Ammon's horn (tissue), 1 donor: Measurements from ENCODE around the gene MMP24.

Experiments
- DNase-seq: peaks from one replicate; pipeline ENCODE4 v3.0.0-alpha.2; 2016; ENCODE audit warnings: low spot score

The MMP24 gene

GRCh38 chr20:35293303-35294292 lies 67.1 kb downstream of the MMP24 start:
- no peak for DNase-seq

GRCh38 chr20:35294293-35294685 lies 67.8 kb downstream of the MMP24 start:
- DNase-seq = no peak

GRCh38 chr20:35295058-35295457 lies 68.6 kb downstream of the MMP24 start:
- no peak for DNase-seq

- no peak for DNase-seq
Observed at GRCh38 chr20:35295674-35296073, 69.2 kb downstream of the MMP24 start.

- DNase-seq = no peak
Observed at GRCh38 chr20:35296101-35296554, 69.6 kb downstream of the MMP24 start.

- no peak for DNase-seq
Observed at GRCh38 chr20:35297155-35297554, 70.7 kb downstream of the MMP24 start.

- DNase-seq = no peak
Observed at GRCh38 chr20:35297740-35298139, 71.2 kb downstream of the MMP24 start.

- no peak for DNase-seq
Observed at GRCh38 chr20:35298264-35298663, 71.8 kb downstream of the MMP24 start.

- DNase-seq = no peak
Observed at GRCh38 chr20:35299780-35300179, 73.3 kb downstream of the MMP24 start.

GRCh38 chr20:35300469-35301262 lies 74.2 kb downstream of the MMP24 start:
- no peak for DNase-seq

GRCh38 chr20:35301426-35301825 lies 74.9 kb downstream of the MMP24 start:
- no peak for DNase-seq

- DNase-seq = no peak
Observed at GRCh38 chr20:35302421-35303335, 76.2 kb downstream of the MMP24 start.

GRCh38 chr20:35303382-35303734 lies 76.9 kb downstream of the MMP24 start:
- no peak for DNase-seq

GRCh38 chr20:35303735-35304491 lies 77.4 kb downstream of the MMP24 start:
- peak; percentile 86 for DNase-seq

- DNase-seq = no peak
Observed at GRCh38 chr20:35304956-35305355, 78.5 kb downstream of the MMP24 start.

- DNase-seq = no peak
Observed at GRCh38 chr20:35305682-35306556, 79.4 kb downstream of the MMP24 start.

GRCh38 chr20:35306931-35307517 lies 80.5 kb downstream of the MMP24 start:
- DNase-seq = peak; percentile 53

- peak; percentile 88 for DNase-seq
Observed at GRCh38 chr20:35307666-35308653, 81.5 kb downstream of the MMP24 start.
